ENCODE measurements around the gene KCND2.
"Not testable (repeated sequence)": the region's sequence is repeated elsewhere in the genome, so short reads cannot be mapped to it uniquely, and the experiment has no call there.

KCND2 gene

GRCh38 chr7:120586571-120586970, 313.6 kb downstream of the KCND2 start:
- DNase-seq (ENCODE audit: low read depth in 2 of 2), result no peak

- no peak for DNase-seq (ENCODE audit: low read depth in 2 of 2)
Measured at GRCh38 chr7:120587243-120587642, 314.3 kb downstream of the KCND2 start.

DNA sequence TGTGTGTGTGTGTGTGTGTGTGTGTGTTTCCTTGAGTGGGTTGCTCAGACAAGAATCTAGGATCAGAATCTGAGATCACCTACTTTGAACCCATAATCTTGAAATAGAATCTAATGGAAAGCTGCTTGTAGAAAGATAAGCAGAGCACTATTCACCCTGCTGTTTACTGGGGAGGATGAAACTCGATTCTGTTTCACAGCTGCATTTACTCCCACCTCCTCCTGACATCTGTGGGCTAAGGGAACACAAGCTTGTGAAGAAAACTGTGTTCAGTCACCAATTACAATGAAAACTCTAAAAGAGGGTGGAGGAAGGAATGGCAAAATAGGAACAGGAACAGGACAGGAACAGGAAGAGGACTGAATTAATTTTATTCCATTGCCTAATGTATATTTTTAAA, 315.4 kb downstream of the KCND2 start:
- DNase-seq (ENCODE audit: low read depth in 2 of 2), result no peak

GRCh38 chr7:120588862-120589261, 315.9 kb downstream of the KCND2 start:
- no peak for DNase-seq (ENCODE audit: low read depth in 2 of 2)

GRCh38 chr7:120600607-120601006, 327.6 kb downstream of the KCND2 start:
- no peak for DNase-seq (ENCODE audit: low read depth in 2 of 2)

GRCh38 chr7:120603366-120603765, 330.4 kb downstream of the KCND2 start:
- no peak for DNase-seq (ENCODE audit: low read depth in 2 of 2)

DNA sequence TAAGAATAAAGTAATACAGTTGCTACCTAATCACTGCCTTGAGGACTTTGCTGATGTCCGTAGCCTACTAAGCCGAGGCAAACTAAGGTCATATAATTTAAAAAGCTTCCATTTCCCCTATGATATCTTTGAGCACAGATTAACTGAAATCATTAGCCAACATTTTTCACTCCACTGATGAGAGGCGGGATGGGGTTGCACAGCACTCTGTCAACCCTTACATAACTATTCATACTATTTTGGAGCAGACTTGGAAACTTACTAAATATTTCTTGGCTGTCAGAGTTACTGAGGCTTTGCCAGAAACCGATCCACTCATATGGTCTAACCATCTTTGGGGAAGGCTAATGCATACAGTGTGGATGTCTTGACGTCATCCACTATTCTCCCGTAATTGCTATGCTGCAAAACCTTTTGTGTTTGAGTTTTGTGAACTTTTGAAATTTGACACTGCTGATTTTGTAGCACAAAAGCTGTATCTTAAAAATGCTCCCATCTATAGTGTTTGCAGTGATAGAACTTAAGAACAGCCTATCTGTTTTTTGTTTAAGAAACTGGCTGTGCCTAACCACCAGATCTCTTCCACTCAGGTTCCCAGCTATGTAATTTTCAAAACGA, 336.3 kb downstream of the KCND2 start:
- DNase-seq (ENCODE audit: low read depth in 2 of 2), result no peak

DNA sequence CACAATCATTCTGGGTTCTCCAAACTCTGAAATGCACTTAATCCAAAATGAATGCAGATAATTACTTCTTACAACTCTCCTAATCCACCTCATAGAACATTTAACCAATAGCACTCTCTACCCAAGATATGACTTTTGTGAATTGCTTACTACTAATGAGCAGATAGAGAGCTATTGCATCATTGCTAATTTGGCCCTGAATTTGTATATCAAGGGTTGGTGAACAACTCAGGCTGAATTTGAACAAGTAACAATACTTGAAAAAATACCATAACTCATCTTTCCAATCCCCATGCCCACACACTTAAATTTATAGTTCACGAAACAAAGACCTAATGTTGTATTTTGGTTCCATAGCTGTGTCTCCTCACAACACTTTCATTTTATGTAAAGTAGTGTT, 339.0 kb downstream of the KCND2 start:
- no peak for DNase-seq (ENCODE audit: low read depth in 2 of 2)

DNA sequence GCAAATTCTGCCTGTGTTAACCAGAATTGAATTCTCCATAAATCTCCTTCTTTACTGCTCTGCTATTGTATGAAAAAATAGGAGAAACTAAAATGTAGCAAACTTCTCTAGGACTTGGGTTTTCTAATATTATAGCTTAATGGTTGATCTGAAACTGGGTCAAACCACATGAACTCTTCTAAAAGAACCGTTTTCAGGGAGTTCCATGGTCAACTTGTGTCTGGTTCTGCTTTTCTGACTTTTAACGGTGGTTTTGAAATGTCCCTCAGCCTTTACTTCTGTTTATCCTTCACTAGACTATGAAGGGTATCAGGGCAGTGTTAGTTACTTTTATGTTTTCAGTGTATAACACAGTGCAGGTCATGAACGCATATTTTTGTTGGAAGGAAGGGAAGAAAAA, 342.7 kb downstream of the KCND2 start:
- no peak for DNase-seq (ENCODE audit: low read depth in 2 of 2)

- DNase-seq (ENCODE audit: low read depth in 2 of 2), result no peak
Measured at GRCh38 chr7:120617275-120617674, 344.3 kb downstream of the KCND2 start.

- no peak for DNase-seq (ENCODE audit: low read depth in 2 of 2)
Measured at GRCh38 chr7:120628251-120628650, 355.3 kb downstream of the KCND2 start.

DNA sequence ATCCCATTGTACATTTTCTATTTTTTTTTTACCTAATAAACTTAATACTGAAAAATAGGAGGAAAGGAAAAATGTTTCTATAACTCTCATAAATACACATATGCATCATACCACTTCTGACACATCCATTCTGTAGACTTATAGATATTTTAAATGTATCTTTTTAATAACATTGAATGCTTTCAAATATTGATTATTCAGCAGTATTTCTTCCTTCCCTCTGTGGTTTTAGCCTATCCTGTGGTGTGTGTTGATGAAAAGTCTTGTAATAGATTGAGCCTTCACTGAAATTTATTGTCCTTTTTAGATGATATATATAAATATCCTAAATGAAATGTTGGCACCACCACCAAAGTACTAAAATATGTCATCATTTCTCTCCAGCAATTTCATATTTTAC, 366.9 kb downstream of the KCND2 start:
- DNase-seq (ENCODE audit: low read depth in 2 of 2), result no peak

DNA sequence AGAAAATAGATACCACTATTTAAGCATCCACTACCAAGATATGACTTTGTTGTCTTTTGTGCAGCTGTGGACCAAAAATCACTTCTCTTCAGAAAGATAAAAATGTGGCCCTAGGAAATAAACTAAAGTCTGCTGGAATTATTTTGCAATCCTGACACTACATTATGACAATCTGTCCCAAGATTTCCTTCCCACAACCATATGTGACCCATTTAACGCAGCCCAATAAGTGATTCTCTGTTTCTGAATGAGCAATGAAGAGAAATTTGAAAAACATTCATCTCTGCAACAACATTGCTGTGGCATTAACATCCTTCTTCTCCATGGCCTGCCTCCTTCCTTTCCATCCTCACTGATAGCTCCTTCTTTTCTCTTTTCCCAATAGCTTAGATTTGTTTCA, 373.0 kb downstream of the KCND2 start:
- no peak for DNase-seq (ENCODE audit: low read depth in 2 of 2)

- no peak for DNase-seq (ENCODE audit: low read depth in 2 of 2)
Measured at GRCh38 chr7:120654241-120654640, 381.3 kb downstream of the KCND2 start.

- no peak for DNase-seq (ENCODE audit: low read depth in 2 of 2)
Measured at GRCh38 chr7:120658516-120658915, 385.5 kb downstream of the KCND2 start.

DNA sequence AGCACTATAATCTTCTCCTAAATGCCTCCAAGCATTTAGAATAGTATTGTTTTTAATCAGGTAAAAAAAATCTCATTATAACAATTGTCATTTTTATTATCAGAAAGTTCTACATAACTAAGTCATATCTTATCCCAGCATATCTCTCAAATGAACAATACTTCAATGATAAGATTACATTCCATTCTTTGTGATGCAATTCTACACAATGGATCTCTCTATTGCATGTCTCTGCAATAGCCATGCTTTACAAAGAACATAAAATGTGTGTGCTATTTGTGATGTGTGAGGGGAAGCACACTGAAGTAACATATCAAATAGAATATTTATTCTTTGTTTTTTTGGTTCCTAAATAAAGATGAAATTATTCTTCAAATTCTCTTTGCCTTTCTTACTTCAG, 389.3 kb downstream of the KCND2 start:
- no peak for DNase-seq (ENCODE audit: low read depth in 2 of 2)

DNA sequence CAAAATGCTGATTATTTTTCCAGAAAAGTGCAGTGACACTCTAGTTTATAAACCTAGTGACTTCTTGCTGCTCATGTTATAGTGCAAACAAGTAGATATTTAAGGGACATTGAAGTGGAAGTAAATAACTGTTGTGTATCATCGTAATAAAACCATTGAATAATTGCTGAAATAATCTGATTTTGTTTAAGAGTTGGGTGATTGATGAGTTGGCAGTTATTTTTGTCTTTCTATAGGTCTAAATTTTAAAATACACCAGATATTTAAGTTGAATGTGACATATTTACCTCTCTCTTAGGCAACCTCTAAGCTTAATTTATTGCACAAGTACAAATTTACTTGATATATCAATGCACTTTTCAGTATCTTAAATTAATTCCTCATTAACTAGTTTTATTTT, 392.1 kb downstream of the KCND2 start:
- DNase-seq (ENCODE audit: low read depth in 2 of 2), result no peak

GRCh38 chr7:120675076-120675475, 402.1 kb downstream of the KCND2 start:
- DNase-seq (ENCODE audit: low read depth in 2 of 2), result no peak

- DNase-seq (ENCODE audit: low read depth in 2 of 2), result no peak
Measured at GRCh38 chr7:120677535-120677934, 404.6 kb downstream of the KCND2 start.

DNA sequence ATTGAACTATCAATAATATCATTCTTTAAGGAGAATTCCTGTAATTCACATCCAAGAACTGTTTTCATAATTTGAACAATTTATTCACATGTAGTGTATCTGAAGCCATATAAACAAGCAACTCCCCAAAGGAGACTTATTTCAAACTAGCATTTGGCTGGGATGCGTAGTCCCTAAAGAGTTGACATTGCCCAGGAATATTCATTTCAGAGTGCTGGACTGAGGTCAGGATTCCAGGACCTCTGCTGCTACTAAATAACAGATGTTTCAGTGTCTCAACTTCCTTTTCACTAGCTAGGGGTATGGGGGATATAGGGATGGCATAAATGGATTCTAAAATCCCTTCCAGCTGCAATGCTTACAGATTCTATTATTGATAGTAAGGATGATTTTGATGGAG, 408.0 kb downstream of the KCND2 start:
- DNase-seq (ENCODE audit: low read depth in 2 of 2), result no peak

DNA sequence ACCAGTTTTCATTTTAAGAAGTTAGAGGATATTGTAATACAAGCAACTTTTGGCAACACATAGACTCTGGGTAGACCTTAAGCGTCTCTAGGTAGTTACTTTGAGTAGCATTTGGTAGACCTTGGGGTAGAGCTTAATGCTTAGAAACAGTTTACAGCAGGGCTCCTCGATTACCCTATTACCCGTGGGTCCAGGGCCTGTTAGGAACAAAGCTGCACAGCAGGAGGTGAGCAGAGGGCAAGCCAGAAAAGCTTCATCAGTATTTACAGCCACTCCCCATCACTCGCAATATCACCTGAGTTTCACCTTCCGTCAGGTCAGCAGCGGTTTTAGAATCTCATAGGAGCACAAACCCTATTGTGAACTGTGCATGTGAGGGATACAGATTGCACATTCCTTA, 411.5 kb downstream of the KCND2 start:
- no peak for DNase-seq (ENCODE audit: low read depth in 2 of 2)

GRCh38 chr7:120691915-120692314, 418.9 kb downstream of the KCND2 start:
- DNase-seq (ENCODE audit: low read depth in 2 of 2), result no peak

DNA sequence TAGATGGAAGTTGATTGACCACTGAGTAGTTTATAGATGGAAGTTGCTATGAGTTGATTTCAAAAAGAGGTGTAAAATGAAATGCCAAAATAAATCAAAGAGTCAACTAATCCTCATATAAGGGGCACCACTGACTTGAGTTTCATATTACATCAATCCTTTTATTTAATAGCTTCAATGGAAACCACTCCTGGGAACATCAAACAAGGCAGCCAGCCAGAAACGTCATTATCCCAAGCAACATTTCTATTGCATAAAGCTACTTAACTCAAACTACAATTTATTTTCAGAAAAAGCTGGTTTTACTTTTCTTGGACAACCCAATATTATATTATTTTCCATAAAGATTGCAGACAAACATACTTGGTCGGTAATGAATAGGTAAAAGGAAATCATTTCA, 422.9 kb downstream of the KCND2 start:
- DNase-seq (ENCODE audit: low read depth in 2 of 2), result no peak

DNA sequence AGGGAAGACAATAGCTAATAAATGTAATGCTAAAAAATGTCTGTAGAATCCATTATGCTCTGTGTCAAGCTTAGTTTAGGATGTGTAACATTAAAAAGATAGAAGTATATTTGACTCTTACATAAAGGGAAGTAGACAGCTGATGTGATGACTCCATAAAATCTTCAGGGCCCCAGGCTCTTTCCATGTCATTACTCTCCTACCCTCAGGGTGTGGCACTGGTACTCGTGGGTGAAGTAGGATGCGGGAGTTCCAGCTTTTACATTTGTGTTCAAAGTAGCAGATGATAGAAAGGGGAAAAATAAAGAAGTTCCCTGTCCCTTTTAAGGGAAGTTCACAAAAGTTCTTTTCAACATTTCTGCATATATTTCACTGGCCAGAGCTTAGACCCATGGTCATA, 427.8 kb downstream of the KCND2 start:
- DNase-seq (ENCODE audit: low read depth in 2 of 2), result no peak

DNA sequence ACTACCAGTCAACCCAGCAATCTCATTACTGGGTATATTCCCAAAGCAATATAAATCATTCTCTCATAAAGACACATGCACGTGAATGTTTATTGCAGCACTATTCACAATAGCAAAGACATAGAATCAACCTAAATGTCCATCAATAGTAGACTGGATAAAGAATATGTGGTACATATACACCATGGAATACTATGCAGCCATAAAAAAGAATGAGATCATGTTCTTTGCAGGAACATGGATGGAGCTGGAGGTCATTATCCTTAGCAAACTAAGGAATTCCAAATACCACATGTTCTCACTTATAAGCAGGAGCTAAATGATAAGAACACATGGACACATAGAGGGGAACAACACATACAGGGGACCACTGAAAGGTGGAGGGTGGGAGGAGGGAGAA, 429.4 kb downstream of the KCND2 start:
- DNase-seq (ENCODE audit: low read depth in 2 of 2), result not testable (repeated sequence)

Measured in stimulated activated CD4-positive, alpha-beta T cell treated with anti-CD3 and anti-CD28 coated beads, Interleukin-1b, Interleukin-23, amount 100 ng/mL, for 4 hours (primary cell).